GM13976 (cell line): Measurements from ENCODE around the gene CLEC20A.

Source experiments
- DNase-seq: peaks from one replicate; pipeline ENCODE4 v3.0.0; 2012; ENCODE audit warnings: low spot score
- CTCF ChIP-seq: IDR thresholded peaks from 2 replicates; pipeline ENCODE4 v1.5.1; 2012; ENCODE audit warnings: borderline replicate concordance, mild to moderate bottlenecking; ENCODE audit not compliant: insufficient read depth; ENCODE audit errors: extremely low read depth, missing control alignments, control extremely low read depth
- in situ Hi-C: fragments of 300-500 bp; cut with MboI; formaldehyde crosslinking; loops from one replicate; pipeline ENCODE4 v1.12.0; 2022; ENCODE audit warnings: low sequenced_read_pairs, mixed read lengths, inconsistent platforms; ENCODE audit not compliant: unreplicated experiment

Gene CLEC20A

GRCh38 chr1:178461104-178461503 is 35.7 kb downstream of the CLEC20A start:
- TF ChIP-seq CTCF: no peak
- no peak for DNase-seq
- in situ Hi-C loops: no loop called here

- no peak for TF ChIP-seq CTCF
- in situ Hi-C loops: no loop called here
- DNase-seq: no peak
These were observed 38.6 kb downstream of the CLEC20A start for GRCh38 chr1:178458203-178458602.

GRCh38 chr1:178457651-178458050 is 39.1 kb downstream of the CLEC20A start:
- no peak for DNase-seq
- no peak for TF ChIP-seq CTCF
- in situ Hi-C loops: no loop called here

- no peak for DNase-seq
- TF ChIP-seq CTCF: no peak
- in situ Hi-C loops: no loop called here
These were observed 40.3 kb downstream of the CLEC20A start for GRCh38 chr1:178456472-178456871.

- in situ Hi-C loops: no loop called here
- no peak for DNase-seq
- TF ChIP-seq CTCF: no peak
These were observed 44.8 kb downstream of the CLEC20A start for GRCh38 chr1:178452013-178452412.

GRCh38 chr1:178451529-178451928 is 45.2 kb downstream of the CLEC20A start:
- DNase-seq: no peak
- in situ Hi-C loops: no loop called here
- no peak for TF ChIP-seq CTCF

- no peak for DNase-seq
- in situ Hi-C loops: no loop called here
- TF ChIP-seq CTCF: no peak
These were observed 45.9 kb downstream of the CLEC20A start for GRCh38 chr1:178450871-178451270.
